A204.1 (cell line): ENCODE results near the gene STATH.
A peak's percentile ranks its signal among the peaks of the same experiment; 100 is the strongest.
"Not testable (repeated sequence)": the region's sequence is repeated elsewhere in the genome, so short reads cannot be mapped to it uniquely, and the experiment has no call there.

ENCODE experiments used
- FAIRE-seq: peaks from 2 replicates; lab custom pipeline; 2012; peaks lifted over from hg19 to GRCh38; lab: Jason Lieb, UNC

Gene STATH

GRCh38 chr4:69995526-69996016 lies at the start of gene STATH:
Gene STATH, plus strand, starts transcription at chr4:69995966. Its CDS starts 2,472 bp downstream, at chr4:69998438.
- FAIRE-seq = no peak

- FAIRE-seq = no peak
Measured at GRCh38 chr4:69951602-69952001, 44.2 kb upstream of the STATH start.

- FAIRE-seq = no peak
Measured at GRCh38 chr4:69957209-69957608, 38.6 kb upstream of the STATH start.

- no peak for FAIRE-seq
Measured at GRCh38 chr4:69965628-69966027, 30.1 kb upstream of the STATH start, which contains the start of gene CSN2. Gene CSN2, minus strand, starts transcription at chr4:69965728. Its CDS starts 4,733 bp downstream, at chr4:69960995.

- no peak for FAIRE-seq
Measured at GRCh38 chr4:69970071-69970470, 25.7 kb upstream of the STATH start.

GRCh38 chr4:69974631-69975030 lies 21.1 kb upstream of the STATH start:
- FAIRE-seq = no peak

- FAIRE-seq = no peak
Measured at GRCh38 chr4:69977582-69977981, 18.2 kb upstream of the STATH start.

- FAIRE-seq = no peak
Measured at GRCh38 chr4:69984030-69984443, 11.7 kb upstream of the STATH start.

- FAIRE-seq = no peak
Measured at GRCh38 chr4:69986663-69987062, 9.1 kb upstream of the STATH start.

GRCh38 chr4:69991016-69991415 lies 4.8 kb upstream of the STATH start:
- FAIRE-seq = no peak

GRCh38 chr4:69994782-69995181 lies 984 bp upstream of the STATH start:
- FAIRE-seq = no peak

GRCh38 chr4:69999420-69999819 lies 3.7 kb downstream of the STATH start:
- FAIRE-seq = no peak

GRCh38 chr4:70000711-70001110 lies 4.9 kb downstream of the STATH start:
- no peak for FAIRE-seq

GRCh38 chr4:70002507-70002906 lies 6.7 kb downstream of the STATH start:
- no peak for FAIRE-seq

GRCh38 chr4:70008771-70009170 lies 13.0 kb downstream of the STATH start:
- FAIRE-seq = no peak

GRCh38 chr4:70019006-70019405 lies 23.2 kb downstream of the STATH start:
- FAIRE-seq = not testable (repeated sequence)

- no peak for FAIRE-seq
Measured at GRCh38 chr4:70023218-70023617, 27.5 kb downstream of the STATH start.

GRCh38 chr4:70027011-70027410 lies 31.2 kb downstream of the STATH start:
- FAIRE-seq = no peak

- not testable (repeated sequence) for FAIRE-seq
Measured at GRCh38 chr4:70028159-70028558, 32.4 kb downstream of the STATH start, which contains the start of gene HTN3. Gene HTN3, plus strand, starts transcription at chr4:70028459. Its CDS starts 2,282 bp downstream, at chr4:70030741.

GRCh38 chr4:70037559-70037958 lies 41.8 kb downstream of the STATH start:
- not testable (repeated sequence) for FAIRE-seq

GRCh38 chr4:70039928-70040327 lies 44.2 kb downstream of the STATH start:
- not testable (repeated sequence) for FAIRE-seq

GRCh38 chr4:70041652-70042286 lies 46.0 kb downstream of the STATH start:
- no peak for FAIRE-seq

- FAIRE-seq = peak; percentile 16
Measured at GRCh38 chr4:70050138-70050537, 54.4 kb downstream of the STATH start, which contains the start of gene HTN1. Gene HTN1, plus strand, starts transcription at chr4:70050438. Its CDS starts 2,639 bp downstream, at chr4:70053077.
